ENCODE measurements around the gene TUBB4B.

TUBB4B gene

GRCh38 chr9:137213160-137214060, 27.7 kb upstream of the TUBB4B start:
- DNase-seq (ENCODE audit: low spot score): no peak

- DNase-seq (ENCODE audit: low spot score): no peak
These were observed 26.5 kb upstream of the TUBB4B start for GRCh38 chr9:137214620-137215019.

GRCh38 chr9:137215196-137215986, 25.7 kb upstream of the TUBB4B start:
- no peak for DNase-seq (ENCODE audit: low spot score)

GRCh38 chr9:137216188-137216965, 24.7 kb upstream of the TUBB4B start:
- no peak for DNase-seq (ENCODE audit: low spot score)

GRCh38 chr9:137217276-137218211, 23.5 kb upstream of the TUBB4B start:
- DNase-seq (ENCODE audit: low spot score): no peak

GRCh38 chr9:137218212-137218753, 22.8 kb upstream of the TUBB4B start:
- DNase-seq (ENCODE audit: low spot score): no peak

- no peak for DNase-seq (ENCODE audit: low spot score)
These were observed 22.3 kb upstream of the TUBB4B start for GRCh38 chr9:137218754-137219271.

GRCh38 chr9:137219757-137220316, 21.2 kb upstream of the TUBB4B start:
- DNase-seq (ENCODE audit: low spot score): no peak

- no peak for DNase-seq (ENCODE audit: low spot score)
These were observed 20.6 kb upstream of the TUBB4B start for GRCh38 chr9:137220317-137221094.

GRCh38 chr9:137221095-137221505, 20.0 kb upstream of the TUBB4B start:
- no peak for DNase-seq (ENCODE audit: low spot score)

- no peak for DNase-seq (ENCODE audit: low spot score)
These were observed 19.5 kb upstream of the TUBB4B start for GRCh38 chr9:137221506-137222111.

GRCh38 chr9:137222190-137223077, 18.7 kb upstream of the TUBB4B start, which contains the start of gene RNF208:
Gene RNF208 (minus strand): TSS chr9:137222240. CDS start chr9:137221212, 1,028 bp downstream.
- DNase-seq (ENCODE audit: low spot score): no peak

GRCh38 chr9:137223078-137223970, 17.8 kb upstream of the TUBB4B start:
- peak; percentile 99 for DNase-seq (ENCODE audit: low spot score)

- no peak for DNase-seq (ENCODE audit: low spot score)
These were observed 16.0 kb upstream of the TUBB4B start, which contains the start of gene CYSRT1 for GRCh38 chr9:137224830-137225694. Gene CYSRT1 (plus strand): TSS chr9:137225174. CDS start chr9:137225622, 448 bp downstream.

GRCh38 chr9:137225699-137226331, 15.3 kb upstream of the TUBB4B start:
- DNase-seq (ENCODE audit: low spot score): no peak
